ENCODE results near the gene APOA1. TPM values are rescaled to one million over a fixed set of nuclear protein-coding genes. Genes with fewer than 3 reads are reported as not detected.

Gene APOA1
- total and polyA plus RNA-seq, 12 donors = 3.8 to 398 (median 70.5) TPM

DNA sequence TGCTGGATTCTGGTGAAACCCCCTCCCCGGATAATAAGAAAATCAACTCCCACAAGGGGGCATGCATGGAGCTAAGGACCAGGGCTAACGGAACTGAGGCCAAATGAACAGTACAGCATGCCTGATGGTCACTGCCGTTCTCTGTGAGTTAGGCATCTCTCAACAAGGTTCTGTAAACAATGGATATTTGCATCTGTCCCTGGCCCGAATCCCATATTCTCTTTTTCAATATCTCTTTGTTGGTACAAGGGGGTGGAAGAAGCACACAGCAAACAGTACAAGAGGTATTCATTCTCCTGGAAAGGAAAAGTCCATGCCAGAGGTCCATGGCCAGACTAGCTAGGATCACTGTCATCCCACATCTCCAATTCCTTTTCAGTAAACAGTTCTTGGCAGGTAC lies 32.2 kb upstream of the APOA1 start:
- DNase-seq (no peak), ATAC-seq (no peak)
- TF ChIP-seq, protein P1, sequence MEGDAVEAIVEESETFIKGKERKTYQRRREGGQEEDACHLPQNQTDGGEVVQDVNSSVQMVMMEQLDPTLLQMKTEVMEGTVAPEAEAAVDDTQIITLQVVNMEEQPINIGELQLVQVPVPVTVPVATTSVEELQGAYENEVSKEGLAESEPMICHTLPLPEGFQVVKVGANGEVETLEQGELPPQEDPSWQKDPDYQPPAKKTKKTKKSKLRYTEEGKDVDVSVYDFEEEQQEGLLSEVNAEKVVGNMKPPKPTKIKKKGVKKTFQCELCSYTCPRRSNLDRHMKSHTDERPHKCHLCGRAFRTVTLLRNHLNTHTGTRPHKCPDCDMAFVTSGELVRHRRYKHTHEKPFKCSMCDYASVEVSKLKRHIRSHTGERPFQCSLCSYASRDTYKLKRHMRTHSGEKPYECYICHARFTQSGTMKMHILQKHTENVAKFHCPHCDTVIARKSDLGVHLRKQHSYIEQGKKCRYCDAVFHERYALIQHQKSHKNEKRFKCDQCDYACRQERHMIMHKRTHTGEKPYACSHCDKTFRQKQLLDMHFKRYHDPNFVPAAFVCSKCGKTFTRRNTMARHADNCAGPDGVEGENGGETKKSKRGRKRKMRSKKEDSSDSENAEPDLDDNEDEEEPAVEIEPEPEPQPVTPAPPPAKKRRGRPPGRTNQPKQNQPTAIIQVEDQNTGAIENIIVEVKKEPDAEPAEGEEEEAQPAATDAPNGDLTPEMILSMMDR (IDR thresholded peaks at IDR 0.05) = no peak
- Histone ChIP-seq H3K27ac (peak overlapping the region in 2 of 10 donors; percentile 1 to 67), H3K9me3 (no peaks in the 10 kb centered on the region), H3K4me1 (peaks cover 0 to 92% (median 42%) of the 10 kb centered on the region in 9 donors), H3K36me3 (peaks cover 0 to 99% (median 30%) of the 10 kb centered on the region in 9 donors), H3K4me3 (no peak overlapping the region), H3K27me3 (no peaks in the 10 kb centered on the region)
- WGBS, 2 donors = 89 to 91% methylated on average over 4 of the region's 4 CpGs
- intact Hi-C loops (cut with DNase I) = loop anchor here in 6 of 10 donors (5.0 to 10.0 kb wide), 4 partner anchors 32 to 363 kb away; partner anchors contain the start of genes APOA1 (in 1 of the 6), PCSK7 (in 1 of the 6) and RNF214 (in 1 of the 6)

DNA sequence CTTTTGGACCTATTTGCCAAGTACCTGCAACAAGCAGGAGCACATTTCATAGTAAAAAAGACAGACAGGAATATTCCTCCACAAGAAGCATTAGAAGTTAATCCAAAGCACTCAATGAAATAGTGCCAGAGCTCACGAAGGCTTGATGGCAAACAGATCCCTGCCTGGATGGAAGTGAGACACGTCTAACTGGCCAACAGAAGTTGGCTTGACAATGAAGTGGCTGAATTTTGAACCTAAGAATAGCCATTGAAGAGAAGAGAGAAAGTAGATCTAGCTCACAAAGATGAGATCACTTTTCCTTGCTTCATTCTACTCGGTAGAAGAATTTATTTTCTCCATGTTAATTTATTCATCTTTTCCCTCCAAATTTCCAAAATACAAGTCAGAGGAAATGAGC lies 30.6 kb upstream of the APOA1 start:
- TF ChIP-seq, protein P1 (IDR thresholded peaks at IDR 0.05) = no peak
- intact Hi-C loops (cut with DNase I) = loop anchor here in 1 of 10 donors (10.0 kb wide), 1 partner anchor 357 kb away; no protein-coding TSS in a partner anchor
- peaks cover 0 to 100% (median 30%) of the 10 kb centered on the region in 9 donors for H3K36me3 ChIP-seq
- H3K27me3 ChIP-seq = no peaks in the 10 kb centered on the region
- no peak overlapping the region for H3K4me3 ChIP-seq
- ATAC-seq (peak in 7 of 8 donors; percentile 31 to 69 (median 61)), DNase-seq (no peak)
- H3K9me3 ChIP-seq = no peaks in the 10 kb centered on the region
- peak overlapping the region in 7 of 10 donors; percentile 61 to 73 (median 70) for H3K27ac ChIP-seq
- 48 to 62% methylated on average over 3 of the region's 3 CpGs for WGBS, 2 donors
- peaks cover 0 to 81% (median 34%) of the 10 kb centered on the region in 9 donors for H3K4me1 ChIP-seq

DNA sequence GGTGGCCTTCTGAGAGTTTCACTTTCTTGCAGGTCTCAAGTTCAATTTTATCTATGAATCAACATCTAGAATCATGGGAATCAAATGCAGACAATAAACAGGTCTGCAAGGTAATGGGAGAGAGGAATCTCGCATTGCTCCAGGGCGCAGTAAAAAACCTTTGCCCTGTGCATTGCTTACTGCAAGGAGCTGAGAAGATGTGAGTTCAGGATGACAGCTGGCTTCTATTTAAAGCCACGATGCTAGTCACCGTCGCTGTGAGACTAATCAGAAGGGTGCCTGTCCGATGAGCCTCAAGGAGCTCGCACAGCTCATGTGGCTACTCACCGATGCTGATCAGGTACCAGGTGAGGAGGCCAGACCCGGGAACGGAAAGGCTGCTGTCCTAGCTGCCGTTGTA lies 30.2 kb upstream of the APOA1 start:
- peak in 6 of 8 donors; percentile 9 to 27 (median 17) for ATAC-seq
- TF ChIP-seq, protein P1 (IDR thresholded peaks at IDR 0.05) = no peak
- no peak for DNase-seq
- intact Hi-C loops (cut with DNase I) = loop anchor here in 1 of 10 donors (10.0 kb wide), 1 partner anchor 357 kb away; no protein-coding TSS in a partner anchor
- 72 to 87% methylated on average over 11 of the region's 11 CpGs for WGBS, 2 donors
- Histone ChIP-seq H3K4me3 (no peak overlapping the region), H3K36me3 (peaks cover 0 to 100% (median 31%) of the 10 kb centered on the region in 9 donors), H3K27ac (peak overlapping the region in 7 of 10 donors; percentile 61 to 73 (median 70)), H3K4me1 (peaks cover 0 to 77% (median 34%) of the 10 kb centered on the region in 9 donors), H3K27me3 (no peaks in the 10 kb centered on the region), H3K9me3 (no peaks in the 10 kb centered on the region)

DNA sequence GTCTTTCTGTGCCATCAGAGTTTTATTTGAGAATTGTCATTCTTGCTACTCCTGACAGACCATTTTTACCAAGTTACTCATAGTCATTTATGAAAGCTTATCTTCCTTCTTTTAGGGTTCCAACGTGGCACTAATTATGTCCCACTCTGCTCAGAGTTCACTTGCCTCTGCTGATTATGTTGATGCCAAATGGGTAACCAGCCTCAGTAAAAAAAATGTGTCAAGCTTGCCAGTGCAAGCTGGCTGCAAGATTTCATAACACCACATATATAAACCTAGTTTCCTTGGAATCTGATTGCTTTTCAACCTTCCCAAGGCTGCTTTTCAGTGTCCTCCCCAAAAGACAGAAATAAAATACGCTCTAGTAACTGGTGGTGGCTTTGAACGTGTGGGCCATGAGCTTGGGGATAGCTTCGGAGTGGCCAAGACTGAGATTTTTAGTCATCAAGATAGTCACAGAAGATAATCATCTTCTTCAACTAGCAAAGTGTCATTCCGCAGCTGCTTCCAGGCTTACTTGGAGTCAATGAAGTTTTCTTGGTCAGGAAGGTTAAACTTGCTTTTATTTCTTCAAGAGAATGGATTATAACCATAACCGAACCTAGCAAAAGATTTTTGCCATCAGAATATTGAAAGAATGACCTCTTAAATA lies 29.5 kb upstream of the APOA1 start:
- H3K4me3 ChIP-seq = no peak overlapping the region
- intact Hi-C loops (cut with DNase I) = loop anchor here in 1 of 10 donors (10.0 kb wide), 1 partner anchor 358 kb away; no protein-coding TSS in a partner anchor
- peak; percentile 26 to 63 (median 52) for ATAC-seq
- H3K36me3 ChIP-seq = peaks cover 0 to 100% (median 38%) of the 10 kb centered on the region in 9 donors
- H3K9me3 ChIP-seq = no peaks in the 10 kb centered on the region
- peaks cover 0 to 70% (median 33%) of the 10 kb centered on the region in 9 donors for H3K4me1 ChIP-seq
- H3K27me3 ChIP-seq = no peaks in the 10 kb centered on the region
- peak overlapping the region in 7 of 10 donors; percentile 9 to 73 (median 61) for H3K27ac ChIP-seq
- WGBS, 2 donors = 84 to 85% methylated on average over 6 of the region's 6 CpGs
- TF ChIP-seq, protein P1 (IDR thresholded peaks at IDR 0.05) = no peak
- DNase-seq = no peak

Data from heart right ventricle (tissue), 16 donors.